GM21737 (cell line): Measurements from ENCODE around the gene RAPSN.

Experiments used
- ATAC-seq: cut with Tn5 transposase; IDR thresholded peaks from one replicate; pipeline ENCODE4 v1.9.1; 2021; ENCODE audit warnings: mild to moderate bottlenecking, moderate library complexity; ENCODE audit not compliant: unreplicated experiment

Gene RAPSN

DNA sequence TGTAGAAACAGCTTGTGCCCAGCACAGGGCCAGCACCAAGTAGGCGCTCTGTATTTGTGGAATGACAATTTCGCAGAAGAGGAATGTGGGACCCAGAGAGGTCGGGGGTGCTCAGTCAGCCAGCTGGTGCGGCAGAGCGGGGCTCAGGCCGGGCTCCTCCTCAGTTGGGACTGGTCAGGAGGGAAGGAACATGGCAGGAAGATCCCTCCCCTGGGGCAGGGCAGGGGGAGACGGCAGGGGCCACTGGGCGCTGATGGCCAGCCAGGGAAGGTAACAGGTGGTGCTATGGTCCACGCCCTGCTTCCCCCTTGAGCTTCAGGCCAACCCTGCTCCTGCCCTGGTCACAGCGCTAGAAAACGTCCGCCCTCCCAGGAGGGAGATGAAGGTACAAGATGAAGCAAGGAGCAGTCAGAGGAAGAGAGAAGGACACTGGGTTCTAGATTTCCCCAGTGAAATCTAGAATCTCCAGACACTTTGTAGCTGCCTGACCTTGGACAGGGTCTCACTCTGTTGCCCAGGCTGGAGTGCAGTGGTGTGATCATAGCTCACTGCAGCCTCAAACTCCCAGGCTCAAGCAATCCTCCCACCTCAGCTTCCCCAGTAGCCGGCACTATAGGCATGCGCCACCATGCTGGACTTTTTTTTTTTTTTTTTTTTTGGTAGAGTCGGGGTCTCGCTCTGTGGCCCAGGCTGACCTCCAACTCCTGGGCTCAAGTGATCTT lies 57.1 kb downstream of the RAPSN start:
- ATAC-seq: no peak

DNA sequence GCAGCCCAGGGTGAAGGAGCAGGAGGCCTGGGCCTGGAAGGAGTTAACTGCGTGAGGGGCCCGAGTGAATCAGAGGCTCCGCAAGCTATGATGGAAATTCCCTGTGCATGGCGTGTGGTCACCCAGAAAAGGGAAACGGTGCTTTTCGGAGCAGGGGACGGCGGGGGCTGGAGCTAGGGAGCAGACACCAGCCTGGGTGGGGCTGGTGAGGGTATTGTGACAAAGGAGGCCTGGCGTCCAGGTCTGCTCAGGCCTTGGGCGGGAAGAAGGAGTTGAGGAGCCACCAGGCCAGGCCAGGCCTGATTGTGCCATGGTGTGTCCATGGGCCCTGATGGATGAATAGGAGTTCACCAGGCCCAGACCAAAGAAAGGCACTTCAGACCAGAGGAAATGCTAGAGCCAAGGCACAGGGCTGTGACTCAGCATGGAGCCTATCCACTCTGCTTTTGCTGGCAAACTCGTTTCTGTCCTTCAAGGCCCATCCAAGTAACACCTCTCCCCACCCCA lies 57.8 kb downstream of the RAPSN start:
- ATAC-seq: no peak

- ATAC-seq: no peak
Measured at GRCh38 chr11:47390422-47390760, 58.5 kb downstream of the RAPSN start.

DNA sequence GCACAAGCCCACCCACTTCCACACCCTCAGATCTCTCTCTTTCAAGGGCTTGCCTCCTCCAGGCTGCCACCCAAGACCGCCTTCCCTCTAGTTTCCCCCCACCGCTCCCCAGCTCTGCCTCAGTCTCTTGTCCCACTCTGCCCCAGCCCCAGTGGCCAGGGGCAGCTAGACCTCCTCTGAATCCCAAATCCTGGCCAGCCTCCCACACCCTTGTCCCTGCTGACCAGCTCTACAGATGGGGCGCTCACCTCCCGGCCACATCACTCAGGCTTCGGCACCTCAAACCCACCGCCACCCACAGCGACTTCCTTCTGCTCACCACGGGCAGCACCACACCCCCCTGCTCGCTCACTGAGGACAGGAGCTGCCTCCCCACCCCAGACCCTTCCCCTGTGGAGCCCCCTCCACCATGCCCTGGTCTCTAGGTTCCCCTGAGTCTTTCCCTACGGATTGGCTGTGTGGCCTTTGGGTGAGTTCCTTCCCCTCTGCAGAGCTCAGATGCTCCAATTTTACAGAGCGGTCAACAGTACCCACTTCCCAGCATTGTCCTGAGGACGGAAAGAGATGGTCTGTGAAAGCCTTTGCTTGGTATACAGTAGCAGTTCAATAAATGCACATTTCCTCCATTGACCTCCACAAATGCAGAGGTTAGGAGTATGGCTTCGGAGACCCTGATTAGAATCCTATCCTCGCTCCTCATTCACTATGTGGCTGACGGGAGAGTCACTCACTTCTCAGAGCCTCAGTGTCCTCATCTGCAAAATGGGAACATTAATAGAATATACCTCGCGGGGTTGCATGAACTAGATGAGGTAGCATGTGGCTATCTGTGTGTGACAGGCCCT lies 59.1 kb downstream of the RAPSN start:
- ATAC-seq: no peak

DNA sequence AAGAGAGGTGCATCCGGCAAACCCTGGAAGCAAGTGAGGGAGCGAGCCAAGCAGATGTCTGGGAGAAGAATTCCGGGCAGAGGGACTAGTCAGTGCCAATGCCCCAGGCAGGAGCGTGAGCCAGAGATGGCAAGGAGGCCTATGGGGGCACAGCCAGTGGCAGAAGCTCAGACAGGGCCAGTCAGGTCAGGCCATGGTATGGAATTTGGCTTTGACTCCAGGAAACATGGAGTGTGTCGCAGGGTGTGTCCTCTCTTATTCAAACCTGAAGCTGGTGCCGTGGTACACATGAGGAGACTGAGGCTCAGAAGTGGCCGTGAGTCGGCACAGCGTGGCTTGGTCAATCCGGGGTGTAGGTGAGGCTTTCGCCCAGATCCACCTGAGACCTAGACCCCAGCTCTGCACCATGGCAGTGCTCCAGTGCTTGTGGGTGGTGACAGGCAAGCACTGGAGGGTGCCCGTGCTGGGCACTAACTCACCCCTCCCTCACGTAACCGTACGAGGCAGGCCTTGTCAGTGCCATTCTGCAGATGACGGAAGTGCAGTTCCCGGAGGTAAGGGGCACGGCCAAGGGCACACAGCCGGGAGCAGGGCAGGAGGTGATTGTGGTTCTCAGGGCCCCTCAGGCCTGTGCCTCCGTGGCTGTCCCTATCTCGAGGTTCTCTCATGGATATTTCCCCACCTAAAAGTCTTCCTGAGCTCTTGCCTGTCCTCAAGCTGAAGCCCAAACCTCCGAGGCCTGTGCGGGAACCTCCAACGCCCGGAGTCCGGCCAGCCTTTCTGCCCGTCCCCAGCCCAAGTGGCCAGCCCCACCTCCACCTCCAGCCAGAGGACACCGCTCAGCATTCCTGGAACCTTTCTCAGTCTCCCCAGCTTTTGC lies 60.0 kb downstream of the RAPSN start:
- no peak for ATAC-seq

DNA sequence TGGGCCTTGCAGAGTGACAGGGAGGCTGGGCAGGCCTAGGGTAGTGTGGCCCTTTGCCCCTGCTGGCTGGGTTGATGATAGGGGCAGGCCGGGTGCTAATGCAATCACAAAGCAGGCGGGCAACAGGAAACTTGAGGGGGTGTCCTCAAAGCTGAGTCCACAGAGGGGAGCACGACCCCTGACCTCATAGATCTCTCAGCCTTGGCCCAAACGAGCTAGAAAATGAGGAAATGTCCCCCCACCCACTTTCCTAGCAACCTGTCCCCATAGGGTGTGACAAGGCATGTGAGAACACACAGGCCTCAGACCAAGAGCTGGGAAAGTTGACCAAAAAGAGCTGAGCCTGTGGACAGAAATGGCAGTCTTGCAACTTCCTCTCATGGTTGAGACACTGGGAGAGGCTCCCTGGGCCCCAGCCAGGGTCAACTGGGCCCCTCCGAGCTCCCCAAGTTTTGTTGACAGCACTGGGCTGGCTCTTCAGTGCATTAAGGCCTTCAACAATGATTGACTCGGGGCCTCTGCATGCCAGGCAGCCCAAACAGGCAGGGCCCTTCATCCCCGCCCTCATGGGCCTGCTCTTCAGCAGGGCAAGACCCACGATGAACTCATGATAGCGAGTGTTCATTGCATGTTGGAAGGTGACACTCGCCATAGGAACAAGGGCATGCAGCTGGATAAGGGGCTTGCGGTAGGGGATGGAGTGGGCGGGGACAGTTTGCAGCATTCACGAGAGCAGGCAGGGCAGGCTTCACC lies 60.8 kb downstream of the RAPSN start:
- no peak for ATAC-seq
